Measurements from ENCODE around the gene DCTPP1. TPM values are rescaled to one million over a fixed set of nuclear protein-coding genes. Genes with fewer than 3 reads are reported as not detected.

Gene DCTPP1
- total and polyA plus RNA-seq, 9 of the 15 experiments (the other 6 are each of a cell fraction or from before 2014, with no cell fraction given): 45.0 to 132 (median 80.6) TPM

- TF ChIP-seq MYNN (IDR thresholded peaks at IDR 0.05) (no peak), MYNN (CRISPR knock-in tag; IDR thresholded peaks at IDR 0.05) (no peak), ZNF143 (CRISPR knock-in tag; IDR thresholded peaks at IDR 0.05) (0 out of 2 replicates have a peak, but pooled peaks have one; percentile 18), ZNF764 (CRISPR knock-in tag; IDR thresholded peaks at IDR 0.05; ENCODE audit: low read depth) (no peak), SRSF7 (optimal IDR thresholded peaks at IDR 0.05; ENCODE audit: low read depth, low read length) (no peak), ZBTB40 (IDR thresholded peaks at IDR 0.05) (no peak), ZBTB40 (CRISPR knock-in tag; IDR thresholded peaks at IDR 0.05) (no peak), THRB (CRISPR knock-in tag; conservative IDR thresholded peaks at IDR 0.05) (no peak), RNF219 (CRISPR knock-in tag; IDR thresholded peaks at IDR 0.05) (no peak), ZNF239 (CRISPR knock-in tag; IDR thresholded peaks at IDR 0.05) (no peak), SNRNP70 (optimal IDR thresholded peaks at IDR 0.05; ENCODE audit: low read depth, low read length) (no peak), RBFOX2 (IDR thresholded peaks at IDR 0.05; ENCODE audit: low read depth, low read length) (peak; percentile 85), YBX1 (IDR thresholded peaks at IDR 0.05) (no peak)
- TF ChIP-seq, protein P1, sequence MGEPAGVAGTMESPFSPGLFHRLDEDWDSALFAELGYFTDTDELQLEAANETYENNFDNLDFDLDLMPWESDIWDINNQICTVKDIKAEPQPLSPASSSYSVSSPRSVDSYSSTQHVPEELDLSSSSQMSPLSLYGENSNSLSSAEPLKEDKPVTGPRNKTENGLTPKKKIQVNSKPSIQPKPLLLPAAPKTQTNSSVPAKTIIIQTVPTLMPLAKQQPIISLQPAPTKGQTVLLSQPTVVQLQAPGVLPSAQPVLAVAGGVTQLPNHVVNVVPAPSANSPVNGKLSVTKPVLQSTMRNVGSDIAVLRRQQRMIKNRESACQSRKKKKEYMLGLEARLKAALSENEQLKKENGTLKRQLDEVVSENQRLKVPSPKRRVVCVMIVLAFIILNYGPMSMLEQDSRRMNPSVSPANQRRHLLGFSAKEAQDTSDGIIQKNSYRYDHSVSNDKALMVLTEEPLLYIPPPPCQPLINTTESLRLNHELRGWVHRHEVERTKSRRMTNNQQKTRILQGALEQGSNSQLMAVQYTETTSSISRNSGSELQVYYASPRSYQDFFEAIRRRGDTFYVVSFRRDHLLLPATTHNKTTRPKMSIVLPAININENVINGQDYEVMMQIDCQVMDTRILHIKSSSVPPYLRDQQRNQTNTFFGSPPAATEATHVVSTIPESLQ (CRISPR knock-in tag; IDR thresholded peaks at IDR 0.05): peak; percentile 81; the same call in 1 of the 2 replicates
These were observed 22.6 kb downstream of the DCTPP1 start, which contains the start of gene ZNF771 (continued) for GRCh38 chr16:30407102-30407803.

Data from K562 (cell line).